ENCODE measurements around the gene PLAAT1. TPM values are rescaled to one million over a fixed set of nuclear protein-coding genes. Genes with fewer than 3 reads are reported as not detected.
A peak's percentile ranks its signal among the peaks of the same experiment; 100 is the strongest.

PLAAT1 gene
- total RNA-seq (1 to 10 TPM in 2 of 4 donors, under 1 TPM in 1, not detected in 1; 0.82 to 3.3 (median 1.5) TPM), polyA plus RNA-seq (under 1 TPM in 1 of 3 donors, not detected in 2; 0.16 TPM)

DNA sequence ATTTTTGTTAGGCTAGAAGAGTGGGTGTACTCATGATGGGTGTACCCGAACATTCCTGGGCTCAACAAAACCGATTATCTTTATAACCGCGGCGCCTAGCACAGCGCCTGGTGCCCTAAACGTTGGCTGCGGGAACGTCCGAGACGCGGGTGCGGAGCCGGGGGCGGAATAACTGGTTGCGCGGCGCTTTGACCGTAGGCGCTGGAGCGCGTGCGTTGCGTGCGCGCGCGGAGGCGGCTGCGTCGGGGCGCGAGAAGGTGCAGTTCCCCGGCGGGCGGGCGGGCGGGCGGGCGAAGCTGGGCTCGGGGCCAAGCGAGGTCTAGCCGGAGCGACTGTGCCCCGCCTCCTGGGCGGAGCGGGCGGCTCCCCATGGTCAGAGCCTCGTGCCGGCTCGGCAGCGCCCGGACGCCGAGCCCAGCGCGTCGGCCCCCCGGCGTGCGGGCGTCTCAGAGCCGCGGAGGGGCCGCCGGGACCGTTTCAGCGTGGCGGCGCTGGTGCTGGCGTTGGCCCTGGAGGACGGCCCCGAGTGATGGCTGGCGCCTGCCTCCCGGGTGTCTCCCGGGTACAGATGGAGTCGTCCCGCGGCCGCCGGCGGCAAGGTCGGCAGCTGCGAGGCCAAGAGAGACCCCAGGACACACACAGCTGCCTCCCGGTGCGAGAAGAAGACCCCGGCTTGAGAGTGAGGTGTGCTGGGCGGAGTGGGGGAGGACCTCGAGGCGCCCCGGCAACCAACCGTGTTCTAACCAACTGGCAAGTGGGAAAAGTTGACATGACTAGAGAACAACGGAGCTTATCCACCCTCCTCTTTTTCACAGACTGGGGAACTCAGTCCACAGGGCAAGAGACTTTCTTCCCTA is at the start of gene PLAAT1:
TSS of gene PLAAT1 (plus strand) at position 373 of the 857 bp plus-strand sequence. CDS start 14,429 bp downstream, outside the sequence.
- DNase-seq = peak; percentile 74
- 1 to 2% methylated on average over 93 of the region's 93 CpGs for WGBS, 2 donors
- peaks cover 0 to 6% (median 1%) of the 10 kb centered on the region in 4 donors for H3K4me1 ChIP-seq
- H3K27ac ChIP-seq = peak within 1 kb of the TSS; percentile 43 to 78 (median 71)
- intact Hi-C loops (cut with DNase I) = no loop called here
- H3K9me3 ChIP-seq = no peaks in the 10 kb centered on the region
- H3K27me3 ChIP-seq = no peaks in the 10 kb centered on the region
- H3K36me3 ChIP-seq = no peaks in the 10 kb centered on the region
- peak within 1 kb of the TSS; percentile 38 to 57 (median 47) for H3K4me3 ChIP-seq
- TF ChIP-seq POLR2A (IDR thresholded peaks at IDR 0.05) (no peak), EP300 (IDR thresholded peaks at IDR 0.05) (no peak), POLR2AphosphoS5 (IDR thresholded peaks at IDR 0.05) (no peak), CTCF (IDR thresholded peaks at IDR 0.05) (no peak)

DNA sequence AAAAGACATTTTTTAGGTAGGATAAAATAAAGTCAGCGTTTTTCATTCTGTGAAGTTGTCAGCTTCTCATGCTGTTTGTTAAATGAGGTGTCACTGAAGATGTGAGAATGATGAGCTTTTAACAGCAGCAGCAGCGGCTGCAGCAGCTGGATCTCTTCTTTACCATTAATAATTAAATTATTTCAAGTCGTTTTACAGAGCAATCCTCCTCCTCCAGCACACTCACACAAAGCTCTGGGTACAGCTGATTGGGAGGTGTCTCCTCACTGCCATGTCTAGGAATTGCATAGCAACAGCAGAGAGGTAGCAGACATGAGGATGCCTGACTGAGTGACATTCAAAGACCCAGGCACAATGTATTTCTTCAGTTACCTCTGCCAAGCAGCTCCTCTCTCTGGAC is 46.7 kb upstream of the PLAAT1 start:
- TF ChIP-seq POLR2AphosphoS5 (IDR thresholded peaks at IDR 0.05) (no peak), CTCF (IDR thresholded peaks at IDR 0.05) (no peak), EP300 (IDR thresholded peaks at IDR 0.05) (no peak), POLR2A (IDR thresholded peaks at IDR 0.05) (no peak)
- intact Hi-C loops (cut with DNase I) = no loop called here
- DNase-seq = no peak
- no peaks in the 10 kb centered on the region for H3K9me3 ChIP-seq
- no peaks in the 10 kb centered on the region for H3K4me1 ChIP-seq
- H3K27me3 ChIP-seq = no peaks in the 10 kb centered on the region
- no peak overlapping the region for H3K4me3 ChIP-seq
- 39 to 50% methylated on average over 3 of the region's 3 CpGs for WGBS, 2 donors
- H3K27ac ChIP-seq = no peak overlapping the region
- no peaks in the 10 kb centered on the region for H3K36me3 ChIP-seq

DNA sequence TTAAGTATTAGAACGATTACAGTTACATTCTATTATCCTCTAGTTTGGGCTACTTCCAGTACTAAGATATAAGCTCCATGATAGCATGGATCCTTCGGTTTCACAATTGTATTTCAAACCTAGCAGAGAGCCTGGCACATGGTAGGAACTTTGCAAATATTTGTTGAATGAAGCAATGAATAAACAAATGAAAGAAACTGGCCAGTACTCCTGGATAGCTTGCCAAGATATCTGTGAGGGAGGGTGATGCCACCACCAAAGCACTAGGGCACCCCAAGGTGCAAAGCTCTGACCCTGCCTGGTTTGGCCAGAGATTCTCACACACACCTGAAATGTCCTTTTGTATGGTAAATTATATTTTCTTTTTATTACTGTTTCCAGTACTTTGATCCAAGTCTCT is 44.3 kb upstream of the PLAAT1 start:
- no peak overlapping the region for H3K27ac ChIP-seq
- no peak overlapping the region for H3K4me3 ChIP-seq
- WGBS, 2 donors = 81 to 89% methylated on average over 2 of the region's 2 CpGs
- TF ChIP-seq POLR2A (IDR thresholded peaks at IDR 0.05) = no peak
- no peak for TF ChIP-seq POLR2AphosphoS5 (IDR thresholded peaks at IDR 0.05)
- no peak for TF ChIP-seq CTCF (IDR thresholded peaks at IDR 0.05)
- no peak for TF ChIP-seq EP300 (IDR thresholded peaks at IDR 0.05)
- H3K4me1 ChIP-seq = no peaks in the 10 kb centered on the region
- intact Hi-C loops (cut with DNase I) = no loop called here
- no peaks in the 10 kb centered on the region for H3K9me3 ChIP-seq
- DNase-seq = no peak
- no peaks in the 10 kb centered on the region for H3K36me3 ChIP-seq
- H3K27me3 ChIP-seq = no peaks in the 10 kb centered on the region

DNA sequence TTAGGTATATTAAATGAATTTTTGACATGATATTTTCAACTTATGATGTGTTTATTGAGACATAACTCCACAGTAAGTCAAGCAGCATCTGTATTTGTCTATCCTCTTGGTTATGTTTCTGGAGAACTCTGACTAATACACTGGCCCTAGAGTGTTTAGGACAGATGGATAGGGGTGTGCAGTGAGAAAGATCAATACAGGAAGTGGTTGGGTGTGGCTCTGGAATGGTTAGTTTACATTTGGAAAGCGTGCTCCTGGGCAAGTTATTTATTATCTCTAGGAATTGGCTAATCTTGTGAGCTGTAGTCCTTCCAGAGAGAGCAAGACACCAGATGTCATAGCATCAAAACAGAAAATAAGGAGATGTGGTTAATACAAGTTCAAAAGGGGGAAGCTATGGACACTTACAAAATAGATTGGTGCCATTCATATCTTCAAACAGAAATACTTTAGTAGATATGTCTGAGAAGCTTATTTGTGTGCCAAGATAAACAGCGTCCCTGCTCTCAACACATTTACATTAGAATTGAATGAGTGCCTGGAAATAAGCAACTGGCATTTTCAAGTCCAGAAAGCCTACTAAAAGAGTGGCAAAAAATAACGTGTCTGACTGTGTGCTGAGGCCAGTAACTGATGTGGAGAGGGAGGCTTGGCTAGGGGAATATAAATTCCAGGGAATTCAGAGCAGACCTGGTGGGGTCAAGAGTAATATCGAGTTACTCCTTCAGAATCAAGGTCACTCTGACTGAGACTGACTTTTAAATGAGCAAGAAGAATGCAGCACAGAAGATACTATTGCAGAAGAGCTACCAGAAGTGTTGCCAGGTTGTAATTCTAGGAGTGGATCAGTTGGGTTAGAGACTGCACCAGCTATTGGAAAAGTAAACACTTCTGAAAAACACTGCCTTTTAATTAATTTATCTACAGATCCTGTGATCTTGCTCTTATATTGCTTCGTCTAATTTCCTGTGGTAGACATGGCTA is 33.4 kb upstream of the PLAAT1 start:
- no peak for DNase-seq
- intact Hi-C loops (cut with DNase I) = no loop called here
- Histone ChIP-seq H3K27ac (no peak overlapping the region), H3K36me3 (no peaks in the 10 kb centered on the region), H3K4me3 (no peak overlapping the region), H3K9me3 (no peaks in the 10 kb centered on the region), H3K27me3 (no peaks in the 10 kb centered on the region), H3K4me1 (no peaks in the 10 kb centered on the region)
- no peak for TF ChIP-seq POLR2A (IDR thresholded peaks at IDR 0.05)
- no peak for TF ChIP-seq POLR2AphosphoS5 (IDR thresholded peaks at IDR 0.05)
- WGBS, 2 donors = 16 to 45% methylated on average over 5 of the region's 5 CpGs

- H3K4me1 ChIP-seq = no peaks in the 10 kb centered on the region
- no peaks in the 10 kb centered on the region for H3K9me3 ChIP-seq
- DNase-seq = no peak
- TF ChIP-seq POLR2A (IDR thresholded peaks at IDR 0.05) (no peak), POLR2AphosphoS5 (IDR thresholded peaks at IDR 0.05) (no peak), CTCF (IDR thresholded peaks at IDR 0.05) (no peak), EP300 (IDR thresholded peaks at IDR 0.05) (no peak)
- 63 to 71% methylated on average over 1 of the region's 1 CpG for WGBS, 2 donors
- H3K36me3 ChIP-seq = no peaks in the 10 kb centered on the region
- H3K27me3 ChIP-seq = no peaks in the 10 kb centered on the region
- no peak overlapping the region for H3K27ac ChIP-seq
- no peak overlapping the region for H3K4me3 ChIP-seq
- intact Hi-C loops (cut with DNase I) = no loop called here
Measured at GRCh38 chr3:193210618-193211017, 30.4 kb upstream of the PLAAT1 start.
